ENCODE measurements around the gene PTPN21.

DNA sequence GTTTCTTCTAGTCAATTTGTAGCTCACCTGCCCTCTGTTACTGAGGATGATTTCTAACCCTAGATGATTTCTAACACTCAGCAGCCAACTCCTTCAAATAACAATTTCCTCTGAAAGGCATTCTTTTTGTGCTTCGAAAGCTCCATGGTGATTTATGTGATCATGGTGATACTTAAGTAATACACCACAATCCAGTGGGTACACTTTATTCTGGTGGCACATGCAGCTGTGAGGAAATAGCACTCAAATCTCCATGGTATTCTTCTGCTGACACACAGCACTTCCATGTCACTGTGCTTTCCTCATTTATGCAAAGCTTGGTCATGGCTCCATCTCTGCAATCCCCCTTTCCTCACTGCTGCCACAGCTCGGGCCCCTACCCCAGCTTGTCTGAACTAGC, 73.7 kb downstream of the PTPN21 start:
- TF ChIP-seq ZNF282 (CRISPR knock-in tag; IDR thresholded peaks at IDR 0.05), result no peak
- TF ChIP-seq, protein P1, sequence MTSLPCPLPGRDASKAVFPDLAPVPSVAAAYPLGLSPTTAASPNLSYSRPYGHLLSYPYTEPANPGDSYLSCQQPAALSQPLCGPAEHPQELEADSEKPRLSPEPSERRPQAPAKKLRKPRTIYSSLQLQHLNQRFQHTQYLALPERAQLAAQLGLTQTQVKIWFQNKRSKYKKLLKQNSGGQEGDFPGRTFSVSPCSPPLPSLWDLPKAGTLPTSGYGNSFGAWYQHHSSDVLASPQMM (CRISPR knock-in tag; IDR thresholded peaks at IDR 0.05), result no peak
- TF ChIP-seq, protein P2, sequence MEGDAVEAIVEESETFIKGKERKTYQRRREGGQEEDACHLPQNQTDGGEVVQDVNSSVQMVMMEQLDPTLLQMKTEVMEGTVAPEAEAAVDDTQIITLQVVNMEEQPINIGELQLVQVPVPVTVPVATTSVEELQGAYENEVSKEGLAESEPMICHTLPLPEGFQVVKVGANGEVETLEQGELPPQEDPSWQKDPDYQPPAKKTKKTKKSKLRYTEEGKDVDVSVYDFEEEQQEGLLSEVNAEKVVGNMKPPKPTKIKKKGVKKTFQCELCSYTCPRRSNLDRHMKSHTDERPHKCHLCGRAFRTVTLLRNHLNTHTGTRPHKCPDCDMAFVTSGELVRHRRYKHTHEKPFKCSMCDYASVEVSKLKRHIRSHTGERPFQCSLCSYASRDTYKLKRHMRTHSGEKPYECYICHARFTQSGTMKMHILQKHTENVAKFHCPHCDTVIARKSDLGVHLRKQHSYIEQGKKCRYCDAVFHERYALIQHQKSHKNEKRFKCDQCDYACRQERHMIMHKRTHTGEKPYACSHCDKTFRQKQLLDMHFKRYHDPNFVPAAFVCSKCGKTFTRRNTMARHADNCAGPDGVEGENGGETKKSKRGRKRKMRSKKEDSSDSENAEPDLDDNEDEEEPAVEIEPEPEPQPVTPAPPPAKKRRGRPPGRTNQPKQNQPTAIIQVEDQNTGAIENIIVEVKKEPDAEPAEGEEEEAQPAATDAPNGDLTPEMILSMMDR (IDR thresholded peaks at IDR 0.05 in 2 of 3, conservative IDR thresholded peaks at IDR 0.05 in 1 of 3; ENCODE audit: insufficient read depth in 2 of 3, low read depth in 1 of 3, low read length in 3 of 3), result no peak
- no peak for TF ChIP-seq POLR2A (conservative IDR thresholded peaks at IDR 0.05)
- no peak for TF ChIP-seq MTA3 (IDR thresholded peaks at IDR 0.05; ENCODE audit: borderline replicate concordance)
- no peak for TF ChIP-seq NCOA2 (IDR thresholded peaks at IDR 0.05; ENCODE audit: partially characterized antibody in 2 of 2)
- no peak for TF ChIP-seq DPF2 (IDR thresholded peaks at IDR 0.05)
- no peak for TF ChIP-seq BMI1 (IDR thresholded peaks at IDR 0.05; ENCODE audit: low read length)
- TF ChIP-seq SMARCA4 (IDR thresholded peaks at IDR 0.05), result no peak
- no peak for TF ChIP-seq ADNP (tag; IDR thresholded peaks at IDR 0.05)
- TF ChIP-seq TAF1 (IDR thresholded peaks at IDR 0.05; ENCODE audit: control insufficient read depth, extremely low read depth, insufficient read depth, low read length, severe bottlenecking), result no peak
- no peak for TF ChIP-seq GTF2F1 (IDR thresholded peaks at IDR 0.05; ENCODE audit: low read depth, low read length)
